PC-9 (cell line): Measurements from ENCODE around the gene OPN3.

Experiments used
- CTCF ChIP-seq: fragments of 200-600 bp; sonication (generic); conservative IDR thresholded peaks from 2 replicates; pipeline ENCODE4 v1.6.1; 2017; ENCODE audit warnings: mixed run types, antibody characterized with exemption, mild to moderate bottlenecking, moderate library complexity
- EZH2 ChIP-seq: fragments of 200-600 bp; sonication (generic); IDR thresholded peaks from 2 replicates; pipeline ENCODE4 v1.8.0; 2017; ENCODE audit warnings: antibody characterized with exemption, low read depth

- TF ChIP-seq CTCF (no peak), EZH2 (no peak)
Measured at GRCh38 chr1:241679961-241680360, 39.8 kb upstream of the OPN3 start.
